Endothelial cell of umbilical vein (primary cell): ENCODE results near the gene HIVEP3. TPM values are rescaled to one million over a fixed set of nuclear protein-coding genes. Genes with fewer than 3 reads are reported as not detected.

ENCODE experiments used
- BruUV-seq: library from RNA; stranded (reverse); fragments of 400-500 nt; replicated peaks from 2 replicates; lab custom pipeline; 2021; lab: Mats Ljungman, UMichigan
- CTCF ChIA-PET: fragments of 300-600, 350-600 bp; sonication (Branson Sonifier 250); formaldehyde crosslinking; loops from one replicate; lab custom pipeline; 2021; ENCODE audit warnings: antibody characterized with exemption, inconsistent platforms; lab: Charles Lee
- POLR2A ChIA-PET: fragments of 300-600, 350-600 bp; sonication (Branson Sonifier 250); formaldehyde crosslinking; loops from one replicate; lab custom pipeline; 2021; ENCODE audit warnings: antibody characterized with exemption, inconsistent platforms; lab: Charles Lee
- DNase-seq: peaks from one replicate; pipeline ENCODE4 v3.0.0-alpha.2; 2011; ENCODE audit warnings: low read depth, low spot score
- FAIRE-seq: peaks from 2 replicates; lab custom pipeline; 2011; peaks lifted over from hg19 to GRCh38; lab: Jason Lieb, UNC
- H2AFZ ChIP-seq: 2 replicates; pipeline ENCODE4 v1.6.0; 2012; ENCODE audit warnings: low read depth, low read length, control low read depth, inconsistent platforms
- H3K27ac ChIP-seq: 2 replicates; pipeline ENCODE4 v1.5.1; 2011; ENCODE audit warnings: low read depth, mild to moderate bottlenecking, control low read depth, low read length, moderate library complexity; ENCODE audit not compliant: insufficient read depth
- H3K27me3 ChIP-seq, 2 experiments: 2 replicates each; pipeline versions ENCODE4 v1.6.0 to v1.6.1; 2011; ENCODE audit warnings: low read length in 2 of 2, mixed read lengths in 1 of 2; ENCODE audit not compliant: control insufficient read depth in 2 of 2, insufficient read depth in 2 of 2
- H3K36me3 ChIP-seq, 2 experiments: 2 replicates in 1 of 2; 3 replicates in 1 of 2; pipeline ENCODE4 v1.5.1; 2011; ENCODE audit warnings: low read length in 2 of 2, mild to moderate bottlenecking in 1 of 2, moderate library complexity in 1 of 2; ENCODE audit not compliant: control insufficient read depth in 2 of 2, insufficient read depth in 2 of 2; ENCODE audit errors: extremely low read depth in 1 of 2
- H3K4me1 ChIP-seq: 3 replicates; pipeline ENCODE4 v1.5.1; 2011; ENCODE audit warnings: mild to moderate bottlenecking, low read length; ENCODE audit not compliant: control insufficient read depth, insufficient read depth; ENCODE audit errors: extremely low read depth
- H3K4me2 ChIP-seq: 2 replicates; pipeline ENCODE4 v1.6.1; 2011; ENCODE audit warnings: low read length, control low read depth, mixed read lengths; ENCODE audit not compliant: insufficient read depth
- H3K4me3 ChIP-seq, 3 experiments: fragments of 200-600 bp in 1 of 3; sonication (generic), shearing (Covaris generic) in 1 of 3; replicated peaks in 1 of 3; 2 replicates each; pipeline ENCODE4 v1.5.1; 2011 to 2016; ENCODE audit warnings: control low read depth in 3 of 3, low read length in 3 of 3, mild to moderate bottlenecking in 2 of 3, inconsistent platforms in 1 of 3, low read depth in 1 of 3, moderate library complexity in 1 of 3; ENCODE audit not compliant: insufficient read depth in 1 of 3
- H3K79me2 ChIP-seq: 2 replicates; pipeline ENCODE4 v1.6.0; 2012; ENCODE audit warnings: low read length, inconsistent platforms; ENCODE audit not compliant: control insufficient read depth, insufficient read depth
- H3K9ac ChIP-seq: replicated peaks from 2 replicates; pipeline ENCODE3; 2011; ENCODE audit warnings: low read length, control low read depth; ENCODE audit not compliant: insufficient read depth; ENCODE audit errors: extremely low read depth
- H3K9me1 ChIP-seq: replicated peaks from 3 replicates; pipeline ENCODE4 v1.6.0; 2011; ENCODE audit warnings: mild to moderate bottlenecking, low read length; ENCODE audit not compliant: control insufficient read depth, insufficient read depth; ENCODE audit errors: extremely low read depth
- H3K9me3 ChIP-seq: replicated peaks from 2 replicates; pipeline ENCODE4 v1.5.1; 2012; ENCODE audit warnings: low read length, inconsistent platforms; ENCODE audit not compliant: control insufficient read depth, insufficient read depth
- H4K20me1 ChIP-seq: replicated peaks from 2 replicates; pipeline ENCODE3; 2011; ENCODE audit warnings: mild to moderate bottlenecking, low read length; ENCODE audit not compliant: control insufficient read depth, insufficient read depth; ENCODE audit errors: extremely low read depth
- EZH2 ChIP-seq: IDR thresholded peaks from 2 replicates; pipeline ENCODE4 v1.6.1; 2012; ENCODE audit warnings: borderline replicate concordance, low read depth, mild to moderate bottlenecking, moderate library complexity, low read length, inconsistent platforms; ENCODE audit not compliant: severe bottlenecking
- FOS ChIP-seq: IDR thresholded peaks from 2 replicates; pipeline ENCODE4 v1.6.1; 2011; ENCODE audit warnings: mild to moderate bottlenecking, low read length, moderate library complexity, borderline replicate concordance; ENCODE audit not compliant: insufficient read depth
- GATA2 ChIP-seq: IDR thresholded peaks from 2 replicates; pipeline ENCODE4 v1.7.0; 2011; ENCODE audit warnings: low read depth, mild to moderate bottlenecking, moderate library complexity, mixed read lengths, low read length; ENCODE audit not compliant: insufficient read length, insufficient read depth
- JUN ChIP-seq: IDR thresholded peaks from 2 replicates; pipeline ENCODE4 v1.6.1; 2011; ENCODE audit warnings: borderline replicate concordance, low read depth; ENCODE audit not compliant: insufficient read length, insufficient read depth
- MAX ChIP-seq: IDR thresholded peaks from 2 replicates; pipeline ENCODE4 v1.6.1; 2011; ENCODE audit not compliant: insufficient read depth, insufficient read length
- MYC ChIP-seq: IDR thresholded peaks from one replicate; pipeline ENCODE4 v1.6.1; 2011; ENCODE audit warnings: mild to moderate bottlenecking, low read depth, low read length
- POLR2A ChIP-seq: IDR thresholded peaks from 2 replicates; pipeline ENCODE4 v1.6.1; 2012; ENCODE audit warnings: low read depth, mild to moderate bottlenecking, control low read depth, low read length
- POLR2AphosphoS5 ChIP-seq: IDR thresholded peaks from 2 replicates; pipeline ENCODE4 v1.6.1; 2012; ENCODE audit warnings: low read depth, mild to moderate bottlenecking, control low read depth, low read length, moderate library complexity; ENCODE audit not compliant: insufficient read depth
- dilution Hi-C: fragments of 300-500 bp; cut with MboI; formaldehyde crosslinking; loops from one replicate; pipeline ENCODE4 v1.15.0; 2019; ENCODE audit warnings: low sequenced_read_pairs; ENCODE audit not compliant: extremely low pct_ligation_motif_present
- intact Hi-C: fragments of 100-400 bp; cut with micrococcal nuclease; formaldehyde crosslinking; loops from one replicate; pipeline ENCODE4 v1.10.0; 2022
- polyA plus RNA-seq, 4 experiments: library from polyadenylated mRNA; depleted of rRNA in 3 of 4; stranded (reverse) in 3 of 4; unstranded in 1 of 4; fragments of >200 nt; gene quantifications; 2 replicates each; pipeline versions ENCODE4 v1.2.1 to v1.2.3, GENCODE V29; 2011 to 2012; ENCODE audit warnings: missing spikeins in 1 of 4
- total RNA-seq: library from RNA; stranded (reverse); gene quantifications from 2 replicates; pipeline ENCODE4 v1.2.3, GENCODE V29; 2021
- TF ChIP-seq, protein P1 (sequence below), 2 donors: IDR thresholded peaks; 1 replicate in 1 of 2; 2 replicates in 1 of 2; pipeline ENCODE4 v1.5.1; 2011; ENCODE audit warnings: low read length in 2 of 2, mild to moderate bottlenecking in 2 of 2, moderate library complexity in 2 of 2, control low read depth in 1 of 2, inconsistent platforms in 1 of 2, low read depth in 1 of 2; ENCODE audit not compliant: insufficient read depth in 1 of 2; ENCODE audit errors: extremely low read depth in 1 of 2

The HIVEP3 gene
- total and polyA plus RNA-seq, 2 donors (not counting 3 experiments of a cell fraction or from before 2014, with no cell fraction given) = 3.4 to 4.0 TPM

- Histone ChIP-seq H3K4me2 (no peak overlapping the region), H3K27me3 (no peaks in the 10 kb centered on the region), H3K9me3 (no peaks in the 10 kb centered on the region), H3K4me3 (no peak overlapping the region), H3K36me3 (no peaks in the 10 kb centered on the region), H3K9ac (no peak overlapping the region), H3K9me1 (no peaks in the 10 kb centered on the region), H3K79me2 (no peaks in the 10 kb centered on the region), H4K20me1 (no peaks in the 10 kb centered on the region), H3K27ac (no peak overlapping the region), H3K4me1 (peaks cover 5% of the 10 kb centered on the region), H2AFZ (no peak overlapping the region)
- intact Hi-C loops = no loop called here
- no TSS peak for BruUV-seq
- dilution Hi-C loops = no loop called here
- CTCF ChIA-PET = interaction anchor here (2.2 kb wide), 1 partner anchor 20 kb away, joined by 13 read pairs; no protein-coding TSS in a partner anchor
- TF ChIP-seq POLR2A = no peak
- TF ChIP-seq EZH2 = no peak
- no peak for TF ChIP-seq JUN
- FAIRE-seq (no peak), DNase-seq (no peak)
- POLR2A ChIA-PET = no interaction called here
These were observed 382.3 kb downstream of the HIVEP3 start for GRCh38 chr1:41536361-41536802.

DNA sequence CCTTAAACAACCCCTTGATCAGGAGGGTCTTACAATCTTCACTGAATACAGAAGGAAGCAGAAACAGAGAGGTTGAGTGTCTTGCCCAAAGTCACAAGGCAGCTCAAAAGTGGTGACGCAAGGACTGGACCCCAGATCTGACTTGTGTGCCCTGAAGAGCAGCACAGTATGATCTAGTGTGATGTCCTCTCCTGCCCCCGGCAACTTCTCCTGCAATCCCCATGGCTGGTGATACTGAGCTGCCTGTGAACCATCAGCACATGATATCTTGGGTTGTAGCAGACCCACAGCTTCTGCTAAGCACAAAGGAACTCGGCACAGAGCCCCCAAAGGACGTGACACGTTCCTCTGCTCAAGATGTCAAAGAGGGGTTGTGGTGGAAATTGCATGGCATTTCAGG lies 383.0 kb downstream of the HIVEP3 start:
- DNase-seq (no peak), FAIRE-seq (no peak)
- Histone ChIP-seq H3K4me3 (no peak overlapping the region), H3K79me2 (no peaks in the 10 kb centered on the region), H3K4me1 (peaks cover 1% of the 10 kb centered on the region), H3K9me3 (no peaks in the 10 kb centered on the region), H3K27me3 (no peaks in the 10 kb centered on the region), H2AFZ (no peak overlapping the region), H3K9ac (no peak overlapping the region), H3K27ac (no peak overlapping the region), H4K20me1 (no peaks in the 10 kb centered on the region), H3K4me2 (no peak overlapping the region), H3K36me3 (no peaks in the 10 kb centered on the region), H3K9me1 (no peaks in the 10 kb centered on the region)
- dilution Hi-C loops = no loop called here
- ChIA-PET POLR2A (no interaction called here), CTCF (no interaction called here)
- BruUV-seq = no TSS peak
- intact Hi-C loops = no loop called here
- TF ChIP-seq POLR2A = no peak
- TF ChIP-seq, protein P1, sequence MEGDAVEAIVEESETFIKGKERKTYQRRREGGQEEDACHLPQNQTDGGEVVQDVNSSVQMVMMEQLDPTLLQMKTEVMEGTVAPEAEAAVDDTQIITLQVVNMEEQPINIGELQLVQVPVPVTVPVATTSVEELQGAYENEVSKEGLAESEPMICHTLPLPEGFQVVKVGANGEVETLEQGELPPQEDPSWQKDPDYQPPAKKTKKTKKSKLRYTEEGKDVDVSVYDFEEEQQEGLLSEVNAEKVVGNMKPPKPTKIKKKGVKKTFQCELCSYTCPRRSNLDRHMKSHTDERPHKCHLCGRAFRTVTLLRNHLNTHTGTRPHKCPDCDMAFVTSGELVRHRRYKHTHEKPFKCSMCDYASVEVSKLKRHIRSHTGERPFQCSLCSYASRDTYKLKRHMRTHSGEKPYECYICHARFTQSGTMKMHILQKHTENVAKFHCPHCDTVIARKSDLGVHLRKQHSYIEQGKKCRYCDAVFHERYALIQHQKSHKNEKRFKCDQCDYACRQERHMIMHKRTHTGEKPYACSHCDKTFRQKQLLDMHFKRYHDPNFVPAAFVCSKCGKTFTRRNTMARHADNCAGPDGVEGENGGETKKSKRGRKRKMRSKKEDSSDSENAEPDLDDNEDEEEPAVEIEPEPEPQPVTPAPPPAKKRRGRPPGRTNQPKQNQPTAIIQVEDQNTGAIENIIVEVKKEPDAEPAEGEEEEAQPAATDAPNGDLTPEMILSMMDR (IDR thresholded peaks at IDR 0.05; ENCODE audit: extremely low read depth in 1 of 2, insufficient read depth in 1 of 2, low read depth in 1 of 2, low read length in 2 of 2) = no peak
- no peak for TF ChIP-seq POLR2AphosphoS5
- TF ChIP-seq EZH2 = no peak
- TF ChIP-seq MYC = no peak
- no peak for TF ChIP-seq GATA2
- TF ChIP-seq JUN = no peak
- no peak for TF ChIP-seq FOS
- no peak for TF ChIP-seq MAX
